HG02798 (cell line): ENCODE data around the gene FRMD4A.
"Not testable (repeated sequence)": the region's sequence is repeated elsewhere in the genome, so short reads cannot be mapped to it uniquely, and the experiment has no call there.

ENCODE experiments used
- ATAC-seq: cut with Tn5 transposase; IDR thresholded peaks from one replicate; pipeline ENCODE4 v1.9.1; 2021; ENCODE audit warnings: mild to moderate bottlenecking; ENCODE audit not compliant: unreplicated experiment, poor library complexity

FRMD4A gene

GRCh38 chr10:14068601-14069250 lies 262.0 kb downstream of the FRMD4A start:
- ATAC-seq, result no peak

DNA sequence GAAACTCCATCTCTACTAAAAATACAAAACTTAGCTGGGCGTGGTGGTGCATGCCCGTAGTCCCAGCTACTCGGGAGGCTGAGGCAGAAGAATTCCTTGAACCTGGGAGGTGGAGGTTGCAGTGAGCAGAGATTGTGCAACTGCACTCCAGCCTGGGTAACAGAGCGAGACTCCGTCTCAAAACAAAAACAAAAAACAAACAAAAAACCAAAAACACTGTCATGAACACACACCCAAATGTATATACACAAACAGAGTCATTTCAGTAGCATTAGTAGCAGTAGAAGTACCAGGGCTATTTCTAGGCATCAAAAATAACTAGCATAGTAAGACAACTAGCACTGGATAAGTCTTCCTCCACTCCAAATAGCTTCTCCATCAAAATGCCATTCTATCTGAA lies 263.1 kb downstream of the FRMD4A start:
- ATAC-seq, result not testable (repeated sequence)

GRCh38 chr10:14066106-14066505 lies 264.6 kb downstream of the FRMD4A start:
- ATAC-seq, result no peak

DNA sequence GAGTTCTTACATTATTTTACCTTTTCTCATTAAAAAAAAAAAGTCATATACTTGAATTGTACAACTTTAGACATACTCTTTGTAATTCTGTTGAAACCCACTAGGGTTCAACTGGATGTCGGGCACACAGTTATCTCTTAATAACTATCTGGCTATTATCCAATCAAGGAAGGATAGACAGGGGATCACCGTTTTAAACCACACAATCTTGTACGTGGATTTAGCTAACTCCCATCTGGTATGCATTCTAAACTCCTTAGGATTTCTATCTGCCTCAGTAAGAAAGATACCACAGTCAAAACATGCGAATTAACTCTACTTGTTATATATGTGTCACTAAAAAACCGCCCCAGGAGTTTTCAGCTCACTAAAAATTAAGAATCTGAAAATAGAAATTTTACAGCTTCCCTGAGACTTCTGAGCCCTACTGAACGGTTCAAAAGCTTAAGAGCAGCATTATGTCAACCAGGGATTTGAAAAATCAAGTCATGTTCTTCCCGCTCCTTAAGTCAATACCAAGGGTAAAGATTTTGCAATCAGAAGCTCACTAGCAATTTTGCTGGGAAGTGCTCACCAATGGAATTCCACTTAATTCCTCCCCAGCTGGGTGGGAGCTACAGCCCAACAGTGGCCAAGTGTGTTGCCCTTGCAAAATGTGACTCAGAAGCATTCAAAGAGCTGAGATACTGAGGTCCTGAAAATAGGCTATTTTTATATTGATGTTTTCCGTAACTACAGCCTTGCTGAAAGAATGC lies 267.0 kb downstream of the FRMD4A start:
- no peak for ATAC-seq

DNA sequence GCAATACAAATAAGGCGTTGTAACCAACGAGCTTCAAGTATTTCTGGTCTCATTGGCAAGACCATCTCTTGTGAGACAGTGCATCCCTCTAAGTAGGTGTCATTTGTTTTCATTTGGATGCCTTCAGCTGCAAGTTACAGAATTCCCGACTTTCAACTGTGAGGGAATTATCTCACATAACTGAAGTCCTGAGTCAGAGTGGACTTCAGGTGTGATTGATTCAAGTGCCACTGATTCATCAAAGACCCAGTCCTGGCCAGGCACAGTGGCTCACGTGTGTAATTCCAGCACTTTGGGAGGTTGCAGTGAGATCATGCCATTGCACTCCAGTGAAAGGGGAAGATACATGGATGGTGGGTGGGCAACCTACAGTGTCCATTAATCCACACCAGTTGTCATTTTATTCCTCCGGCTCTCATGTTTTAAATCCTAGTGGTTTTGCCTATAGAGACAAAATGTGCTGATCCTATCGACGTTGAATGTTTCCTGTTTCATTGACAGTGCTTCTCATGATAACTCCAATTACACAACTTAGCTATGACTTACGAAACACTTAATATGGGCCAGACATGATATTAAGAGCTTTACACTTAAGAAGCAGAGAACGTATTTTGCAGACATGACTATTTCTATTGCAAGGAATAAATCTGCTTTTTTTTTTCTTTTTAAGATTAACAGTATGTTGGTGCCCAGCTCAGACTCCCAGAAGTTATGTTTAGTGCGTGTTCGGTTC lies 268.0 kb downstream of the FRMD4A start:
- ATAC-seq, result no peak

GRCh38 chr10:14060320-14061070 lies 270.2 kb downstream of the FRMD4A start:
- ATAC-seq, result no peak

DNA sequence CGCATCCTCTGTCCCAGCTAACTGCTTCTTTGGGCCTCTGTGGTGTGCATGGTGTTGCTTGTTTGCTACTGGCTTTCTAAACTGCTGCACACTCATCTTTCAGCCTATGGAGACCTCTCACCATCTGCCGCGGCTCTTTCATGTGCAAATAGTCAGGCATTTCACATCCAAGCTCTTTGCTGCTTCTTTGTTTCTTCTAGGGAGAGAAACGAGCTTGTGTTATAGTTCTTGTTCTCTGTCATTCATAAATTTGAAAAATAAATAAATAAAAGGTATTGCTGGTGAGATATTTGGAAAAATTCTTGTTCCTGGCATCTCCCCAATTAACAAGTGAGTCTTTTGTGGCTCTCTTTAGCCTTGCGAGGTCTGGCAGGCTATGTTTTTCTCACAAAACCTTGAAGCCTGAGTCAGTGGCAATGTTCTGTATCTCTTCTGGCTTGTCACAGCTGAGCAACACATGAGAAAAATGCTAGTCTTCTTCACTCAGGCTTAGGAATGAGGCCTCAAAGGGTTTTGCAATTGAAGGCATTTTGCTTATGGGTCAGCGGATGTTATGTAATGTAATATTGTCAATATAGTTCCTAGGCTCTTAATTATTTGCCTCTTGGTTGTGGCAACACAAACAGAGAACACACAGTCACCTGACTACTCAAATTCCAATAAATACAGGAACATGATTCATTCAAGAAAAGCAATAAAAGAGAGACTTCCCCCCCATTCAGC lies 274.0 kb downstream of the FRMD4A start:
- no peak for ATAC-seq

GRCh38 chr10:14052931-14053330 lies 277.8 kb downstream of the FRMD4A start:
- no peak for ATAC-seq

DNA sequence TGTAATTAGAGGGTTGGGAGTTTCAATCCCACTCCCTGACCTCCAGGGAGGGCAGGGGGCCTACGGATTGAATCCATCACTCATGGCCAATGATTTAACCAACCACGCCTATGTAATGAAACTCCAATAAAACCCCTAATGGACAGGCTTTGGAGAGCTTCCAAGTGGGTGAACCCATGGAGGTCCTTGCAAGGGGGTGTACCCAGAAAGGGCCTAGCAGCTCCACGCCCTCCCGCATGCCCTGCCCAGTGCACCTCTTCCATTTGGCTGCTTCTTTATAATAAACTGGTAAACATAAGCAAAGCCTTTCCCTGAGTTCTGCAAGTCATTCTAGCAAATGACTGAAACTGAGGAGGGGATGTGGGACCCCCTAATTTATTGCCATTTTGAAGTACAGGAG lies 280.1 kb downstream of the FRMD4A start:
- no peak for ATAC-seq

DNA sequence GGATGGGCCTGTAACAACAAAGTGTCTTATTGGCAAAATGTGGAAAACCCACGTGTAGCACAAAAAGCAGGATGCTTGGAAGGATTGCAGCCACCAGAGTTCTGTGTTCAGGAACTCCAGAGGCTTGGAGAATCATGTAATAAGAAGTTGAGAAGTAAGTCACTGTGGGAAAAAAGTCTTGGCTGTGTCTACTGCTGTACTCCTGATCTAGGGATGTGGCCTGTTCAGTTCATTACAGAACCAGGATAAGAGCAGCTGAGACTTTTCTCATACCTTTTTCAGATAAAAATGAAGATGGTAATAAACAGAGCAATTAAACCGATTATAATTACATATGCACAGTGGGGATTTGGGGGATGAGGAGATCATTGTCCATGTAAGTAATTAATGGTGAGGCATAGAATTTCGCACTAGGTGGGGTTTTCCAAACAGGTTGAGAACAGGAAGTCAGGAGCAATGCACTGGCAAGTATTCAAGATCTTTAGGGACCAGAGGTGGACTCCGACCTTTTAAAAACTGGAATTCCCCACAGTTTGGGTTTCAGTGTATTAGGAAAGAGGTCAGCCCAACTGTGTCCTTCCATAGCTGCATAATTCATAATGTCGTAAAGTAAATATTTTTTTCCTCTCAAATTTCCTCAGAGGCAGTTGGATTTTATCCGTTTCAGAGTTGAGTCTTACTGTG lies 281.7 kb downstream of the FRMD4A start:
- ATAC-seq, result no peak

DNA sequence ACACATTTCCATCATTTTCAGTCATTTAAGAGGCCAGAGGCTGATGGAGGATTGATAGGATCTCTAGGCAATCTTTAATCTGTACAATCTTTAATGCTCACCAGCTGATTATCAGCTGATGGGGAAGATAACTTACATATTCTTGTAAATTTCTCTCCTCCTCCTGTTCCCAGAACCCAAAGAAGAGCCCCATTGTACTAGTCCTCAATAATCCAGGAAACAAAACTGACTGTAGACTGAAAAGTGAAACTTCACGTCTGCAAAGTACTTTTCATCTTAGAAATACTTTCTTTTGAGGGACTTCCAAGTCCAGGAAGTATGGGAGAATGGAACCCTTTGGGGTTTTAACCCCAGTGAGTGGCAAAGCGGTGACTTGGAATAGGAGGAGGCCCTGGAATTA lies 283.3 kb downstream of the FRMD4A start:
- ATAC-seq, result no peak

DNA sequence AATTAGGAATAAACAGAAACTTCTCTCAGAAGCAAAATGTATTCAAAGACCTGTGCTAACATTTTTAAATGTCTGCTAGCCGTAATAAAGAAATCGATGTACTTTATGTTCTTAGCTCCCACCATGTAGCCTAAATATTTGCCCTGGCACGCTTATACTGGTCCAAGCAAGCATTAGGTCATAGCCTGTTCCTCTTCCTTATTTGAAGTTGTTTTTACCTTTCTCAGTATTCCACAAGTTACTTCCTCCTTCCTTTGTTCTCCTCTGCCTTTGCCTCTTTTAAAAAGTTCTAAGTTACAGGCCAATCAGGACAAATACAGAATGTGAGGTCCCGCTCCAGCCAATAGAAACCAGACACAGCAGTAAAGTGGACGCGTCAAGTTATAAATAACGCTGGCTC lies 288.7 kb downstream of the FRMD4A start:
- not testable (repeated sequence) for ATAC-seq

DNA sequence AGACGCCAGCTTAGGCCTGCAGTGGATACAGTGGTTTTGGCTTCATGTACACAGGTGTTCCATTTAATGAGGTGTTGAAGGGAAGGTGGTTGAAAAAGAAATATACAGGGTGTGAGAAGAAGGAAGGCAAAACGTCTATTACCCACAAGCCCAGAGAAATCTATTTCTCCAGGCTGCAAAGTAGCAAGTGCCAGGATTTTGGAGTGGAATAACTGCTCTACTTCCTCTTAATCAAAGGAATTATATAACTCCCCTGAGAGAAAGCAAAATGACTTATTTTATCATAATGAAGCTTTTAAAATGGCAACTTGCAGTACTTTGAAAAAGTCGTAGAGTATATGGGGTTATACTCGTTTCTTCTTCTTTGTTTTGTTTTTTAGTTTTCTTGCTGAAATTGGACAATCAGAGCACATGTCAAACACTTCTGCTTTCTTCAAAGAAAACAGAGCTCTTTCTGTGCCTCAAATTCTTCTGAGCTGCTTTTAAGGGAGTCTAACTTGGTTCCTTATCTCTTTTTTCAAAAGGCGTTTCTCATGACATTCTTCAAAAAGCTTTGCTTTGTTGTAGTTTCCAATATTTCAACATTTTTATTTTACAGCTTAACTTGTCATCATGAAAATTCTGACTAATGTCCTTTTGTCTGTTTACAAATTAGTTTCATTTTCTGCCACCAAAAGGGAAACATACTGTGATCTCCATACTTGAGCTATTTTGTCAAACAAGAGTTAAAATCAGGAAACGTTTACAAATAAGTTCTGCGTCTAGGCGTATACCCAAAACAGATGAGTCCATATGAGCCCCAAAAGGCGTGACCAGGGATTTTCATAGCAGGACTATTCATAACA lies 289.7 kb downstream of the FRMD4A start:
- ATAC-seq, result no peak

DNA sequence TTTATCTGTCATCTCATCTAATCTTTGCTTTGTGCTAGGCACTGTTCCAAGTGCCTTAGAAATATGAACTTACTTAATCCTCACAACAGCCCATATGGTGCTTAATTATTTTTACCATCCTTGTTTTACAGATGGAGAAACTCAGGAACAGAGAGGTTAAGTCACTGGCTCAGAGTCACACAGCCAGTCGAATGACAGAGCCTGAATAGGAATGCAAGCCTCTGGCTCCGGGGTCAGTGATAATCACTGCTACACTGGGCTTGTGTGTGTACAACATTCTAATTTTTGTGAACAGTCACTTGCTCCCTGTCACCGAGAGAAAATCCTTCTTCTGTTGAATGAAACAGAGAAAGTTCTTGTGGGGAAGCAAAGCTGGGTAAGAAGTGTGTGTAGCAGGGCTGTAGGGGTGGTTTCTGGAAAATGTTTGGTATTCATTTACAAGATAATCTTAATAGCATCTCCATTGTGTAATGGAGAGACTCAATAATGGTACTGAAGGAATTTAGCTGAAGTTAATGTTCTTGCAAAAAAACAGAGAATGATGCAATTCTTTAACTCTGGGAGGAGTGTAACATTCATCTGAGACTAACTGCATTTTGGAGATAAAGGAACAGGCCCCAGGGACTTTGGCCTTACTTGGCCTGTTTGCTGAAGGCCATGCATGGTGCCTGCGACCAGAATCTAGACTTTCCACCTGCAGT lies 290.6 kb downstream of the FRMD4A start:
- ATAC-seq, result no peak

GRCh38 chr10:14036233-14036632 lies 294.5 kb downstream of the FRMD4A start:
- ATAC-seq, result no peak

- no peak for ATAC-seq
Observed at GRCh38 chr10:14035506-14035905, 295.2 kb downstream of the FRMD4A start.

DNA sequence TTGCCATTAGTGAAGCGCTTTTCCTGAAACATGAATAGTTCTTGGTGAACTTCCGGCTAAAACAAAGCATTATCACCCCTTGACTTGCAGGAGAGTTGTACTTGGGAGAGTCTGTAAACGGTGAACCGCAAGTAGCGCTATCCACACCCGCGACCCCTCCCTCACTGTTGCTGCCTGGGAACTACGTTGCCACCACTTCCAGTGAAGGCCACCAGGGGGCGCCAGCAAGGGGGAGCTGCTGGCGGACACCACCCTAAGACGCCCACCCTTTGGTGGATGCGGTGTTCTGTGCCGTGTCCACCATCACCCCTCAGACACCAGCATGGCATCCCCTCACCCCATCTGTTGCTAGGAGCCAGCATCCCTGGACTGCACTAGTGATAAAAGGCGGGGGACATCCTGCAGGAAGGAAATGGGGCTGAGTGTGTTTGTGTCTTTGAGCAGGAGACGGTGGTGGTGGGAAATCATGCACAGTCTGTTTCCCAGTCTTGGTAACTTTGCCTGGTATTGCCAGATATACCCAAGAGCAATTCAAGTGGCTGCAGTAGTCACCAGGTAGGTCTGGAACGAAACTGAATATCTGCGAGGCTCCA lies 298.2 kb downstream of the FRMD4A start:
- ATAC-seq, result no peak

GRCh38 chr10:14026325-14026724 lies 304.4 kb downstream of the FRMD4A start:
- no peak for ATAC-seq
